ENCODE results near the gene DOK4.

Gene DOK4

GRCh38 chr16:57474671-57475661 lies 11.3 kb downstream of the DOK4 start:
- no peak for TF ChIP-seq ZFX (IDR thresholded peaks at IDR 0.05; ENCODE audit: borderline replicate concordance)
- H3K27ac ChIP-seq = 0 out of 2 replicates have a peak overlapping the region, but pooled peaks have one; percentile 27

GRCh38 chr16:57473906-57474305 lies 12.4 kb downstream of the DOK4 start:
- TF ChIP-seq CTCF (IDR thresholded peaks at IDR 0.05) (no peak), ZFX (IDR thresholded peaks at IDR 0.05; ENCODE audit: borderline replicate concordance) (no peak)
- H3K27ac ChIP-seq = 0 out of 2 replicates have a peak overlapping the region, but pooled peaks have one; percentile 27

GRCh38 chr16:57473176-57473840 lies 13.0 kb downstream of the DOK4 start:
- TF ChIP-seq ZFX (IDR thresholded peaks at IDR 0.05; ENCODE audit: borderline replicate concordance) (no peak), CTCF (IDR thresholded peaks at IDR 0.05) (no peak)
- H3K27ac ChIP-seq = no peak overlapping the region; the same call in 1 of the 2 replicates

GRCh38 chr16:57472665-57473060 lies 13.6 kb downstream of the DOK4 start:
- TF ChIP-seq ZFX (IDR thresholded peaks at IDR 0.05; ENCODE audit: borderline replicate concordance) (no peak), CTCF (IDR thresholded peaks at IDR 0.05) (no peak)
- H3K27ac ChIP-seq = peak overlapping the region; percentile 26; the same call in 1 of the 2 replicates

GRCh38 chr16:57471852-57472664 lies 14.2 kb downstream of the DOK4 start:
- no peak for TF ChIP-seq ZFX (IDR thresholded peaks at IDR 0.05; ENCODE audit: borderline replicate concordance)
- no peak for TF ChIP-seq CTCF (IDR thresholded peaks at IDR 0.05)
- peak overlapping the region; percentile 26; the same call in 1 of the 2 replicates for H3K27ac ChIP-seq

GRCh38 chr16:57471209-57471608 lies 15.1 kb downstream of the DOK4 start:
- peak overlapping the region; percentile 26; the same call in 1 of the 2 replicates for H3K27ac ChIP-seq
- TF ChIP-seq CTCF (IDR thresholded peaks at IDR 0.05) (no peak), ZFX (IDR thresholded peaks at IDR 0.05; ENCODE audit: borderline replicate concordance) (no peak)

GRCh38 chr16:57470711-57471110 lies 15.6 kb downstream of the DOK4 start:
- TF ChIP-seq ZFX (IDR thresholded peaks at IDR 0.05; ENCODE audit: borderline replicate concordance) (no peak), CTCF (IDR thresholded peaks at IDR 0.05) (no peak; the same call in 1 of the 2 replicates)
- peak overlapping the region; percentile 26; the same call in 1 of the 2 replicates for H3K27ac ChIP-seq

All from 22Rv1 (cell line).